Head of caudate nucleus (tissue), 42 donors: ENCODE measurements around the gene FAM78A.

ENCODE experiments used
- DNase-seq, 42 donors: peaks; one replicate each; pipeline versions ENCODE4 v3.0.0 to v3.0.0-alpha.2; 2020 to 2021; ENCODE audit warnings: mixed read lengths in 7 of 42
- intact Hi-C: fragments of 100-400 bp; cut with DNase I; formaldehyde crosslinking; loops from one replicate; pipeline ENCODE4 v1.15.0; 2022

FAM78A gene

GRCh38 chr9:131284856-131285255 is 8.5 kb upstream of the FAM78A start:
- DNase-seq = no peak
- intact Hi-C loops = no loop called here

GRCh38 chr9:131282688-131283422 is 6.5 kb upstream of the FAM78A start:
- intact Hi-C loops = no loop called here
- DNase-seq = peak in 10 of 42 donors; percentile 37 to 72 (median 48)

- intact Hi-C loops = no loop called here
Measured at GRCh38 chr9:131282175-131282574, 5.9 kb upstream of the FAM78A start.

GRCh38 chr9:131281119-131281965 is 5.0 kb upstream of the FAM78A start:
- DNase-seq = no peak
- intact Hi-C loops = no loop called here

More at GRCh38 chr9:131282175-131282574, 5.9 kb upstream of the FAM78A start:
- no peak for DNase-seq

- intact Hi-C loops = no loop called here
- no peak for DNase-seq
Measured at GRCh38 chr9:131280660-131281059, 4.3 kb upstream of the FAM78A start.

GRCh38 chr9:131279863-131280570 is 3.7 kb upstream of the FAM78A start:
- intact Hi-C loops = no loop called here
- DNase-seq = peak in 7 of 42 donors; percentile 27 to 50 (median 46)

GRCh38 chr9:131279196-131279862 is 3.0 kb upstream of the FAM78A start:
- intact Hi-C loops = no loop called here
- no peak for DNase-seq

- no peak for DNase-seq
- intact Hi-C loops = no loop called here
Measured at GRCh38 chr9:131278702-131279111, 2.4 kb upstream of the FAM78A start.

- intact Hi-C loops = no loop called here
- peak; percentile 76 to 97 (median 91) for DNase-seq
Measured at GRCh38 chr9:131277910-131278701, 1.8 kb upstream of the FAM78A start.

- peak in 2 of 42 donors; percentile 36 to 42 for DNase-seq
- intact Hi-C loops = no loop called here
Measured at GRCh38 chr9:131277287-131277909, 1.1 kb upstream of the FAM78A start.

GRCh38 chr9:131276891-131277286 is 579 bp upstream of the FAM78A start:
- no peak for DNase-seq
- intact Hi-C loops = no loop called here

GRCh38 chr9:131275332-131276093 is 797 bp downstream of the FAM78A start:
- intact Hi-C loops = no loop called here
- DNase-seq = no peak

GRCh38 chr9:131274674-131275331 is 1.5 kb downstream of the FAM78A start:
- DNase-seq = peak in 8 of 42 donors; percentile 36 to 60 (median 50)
- intact Hi-C loops = no loop called here

- no peak for DNase-seq
- intact Hi-C loops = no loop called here
Measured at GRCh38 chr9:131273856-131274673, 2.2 kb downstream of the FAM78A start.

GRCh38 chr9:131273146-131273855 is 3.0 kb downstream of the FAM78A start:
- peak in 1 of 42 donors; percentile 24 for DNase-seq
- intact Hi-C loops = no loop called here
